ENCODE measurements around the gene ZSWIM3. TPM values are rescaled to one million over a fixed set of nuclear protein-coding genes. Genes with fewer than 3 reads are reported as not detected.

Gene ZSWIM3
- total and polyA plus RNA-seq, 2 of the 13 experiments (the other 11 are each of a cell fraction or from before 2014, with no cell fraction given): 5.2 to 5.8 TPM

- TF ChIP-seq IKZF4 (CRISPR knock-in tag; IDR thresholded peaks at IDR 0.05; ENCODE audit: borderline replicate concordance, low read depth, not compliant biosample characterization): no peak
- no peak for TF ChIP-seq FOXP1 (IDR thresholded peaks at IDR 0.05)
- no peak for TF ChIP-seq FOXP1 (CRISPR knock-in tag; IDR thresholded peaks at IDR 0.05)
- no peak for TF ChIP-seq ZNF224 (CRISPR knock-in tag; IDR thresholded peaks at IDR 0.05)
- TF ChIP-seq SIN3A (IDR thresholded peaks at IDR 0.05; ENCODE audit: borderline replicate concordance, low read depth, low read length): peak; percentile 29; the same call in 1 of the 2 replicates
- TF ChIP-seq CAMTA2 (CRISPR knock-in tag; IDR thresholded peaks at IDR 0.05; ENCODE audit: borderline replicate concordance): 0 out of 2 replicates have a peak, but pooled peaks have one; percentile 78
- TF ChIP-seq FOXC1 (CRISPR knock-in tag; IDR thresholded peaks at IDR 0.05; ENCODE audit: borderline replicate concordance): peak; percentile 38; the same call in 1 of the 2 replicates
- no peak for TF ChIP-seq ZNF839 (CRISPR knock-in tag; IDR thresholded peaks at IDR 0.05; ENCODE audit: borderline replicate concordance)
- no peak for TF ChIP-seq ZNF598 (CRISPR knock-in tag; IDR thresholded peaks at IDR 0.05; ENCODE audit: borderline replicate concordance)
- TF ChIP-seq ZNF256 (CRISPR knock-in tag; conservative IDR thresholded peaks at IDR 0.05): no peak
- no peak; the same call in 1 of the 2 replicates for TF ChIP-seq NFKB2 (CRISPR knock-in tag; IDR thresholded peaks at IDR 0.05; ENCODE audit: borderline replicate concordance)
- no peak for TF ChIP-seq NR2F2 (IDR thresholded peaks at IDR 0.05; ENCODE audit: borderline replicate concordance, low read depth)
- TF ChIP-seq FOXA3 (CRISPR knock-in tag; IDR thresholded peaks at IDR 0.05): no peak
- TF ChIP-seq E2F5 (CRISPR knock-in tag; conservative IDR thresholded peaks at IDR 0.05): no peak
- TF ChIP-seq HOXD1 (CRISPR knock-in tag; IDR thresholded peaks at IDR 0.05): no peak
- no peak for TF ChIP-seq ERF (CRISPR knock-in tag; IDR thresholded peaks at IDR 0.05)
- TF ChIP-seq ZNF607 (CRISPR knock-in tag; IDR thresholded peaks at IDR 0.05; ENCODE audit: borderline replicate concordance): no peak; the same call in 1 of the 2 replicates
- TF ChIP-seq ZNF883 (CRISPR knock-in tag; IDR thresholded peaks at IDR 0.05; ENCODE audit: not compliant biosample characterization): peak; percentile 65
- no peak for TF ChIP-seq ZNF20 (CRISPR knock-in tag; IDR thresholded peaks at IDR 0.05)
- no peak for TF ChIP-seq ZBTB1 (CRISPR knock-in tag; IDR thresholded peaks at IDR 0.05; ENCODE audit: borderline replicate concordance)
- TF ChIP-seq RAD51 (IDR thresholded peaks at IDR 0.05; ENCODE audit: borderline replicate concordance): peak; percentile 8; the same call in 1 of the 2 replicates
- no peak for TF ChIP-seq IKZF1 (IDR thresholded peaks at IDR 0.05)
- TF ChIP-seq ZNF841 (CRISPR knock-in tag; IDR thresholded peaks at IDR 0.05; ENCODE audit: borderline replicate concordance): no peak
- TF ChIP-seq ZNF644 (CRISPR knock-in tag; IDR thresholded peaks at IDR 0.05; ENCODE audit: low read depth): no peak
- no peak for TF ChIP-seq DBP (CRISPR knock-in tag; IDR thresholded peaks at IDR 0.05; ENCODE audit: not compliant biosample characterization)
- no peak for TF ChIP-seq ZNF12 (CRISPR knock-in tag; IDR thresholded peaks at IDR 0.05)
- no peak for TF ChIP-seq MTERF4 (CRISPR knock-in tag; IDR thresholded peaks at IDR 0.05)
- TF ChIP-seq KAT2B (IDR thresholded peaks at IDR 0.05; ENCODE audit: borderline replicate concordance, low read depth, low read length): no peak
- no peak for TF ChIP-seq ISX (CRISPR knock-in tag; conservative IDR thresholded peaks at IDR 0.05)
- 0 out of 2 replicates have a peak, but pooled peaks have one; percentile 77 for TF ChIP-seq ZNF510 (CRISPR knock-in tag; IDR thresholded peaks at IDR 0.05; ENCODE audit: low read depth)
Observed at GRCh38 chr20:45911486-45912343, 54.3 kb downstream of the ZSWIM3 start, which contains the start of gene PLTP (continued).

Measured in HepG2 (cell line).